ENCODE results near the gene RANBP3.
A peak's percentile ranks its signal among the peaks of the same experiment; 100 is the strongest.

RANBP3 gene

DNA sequence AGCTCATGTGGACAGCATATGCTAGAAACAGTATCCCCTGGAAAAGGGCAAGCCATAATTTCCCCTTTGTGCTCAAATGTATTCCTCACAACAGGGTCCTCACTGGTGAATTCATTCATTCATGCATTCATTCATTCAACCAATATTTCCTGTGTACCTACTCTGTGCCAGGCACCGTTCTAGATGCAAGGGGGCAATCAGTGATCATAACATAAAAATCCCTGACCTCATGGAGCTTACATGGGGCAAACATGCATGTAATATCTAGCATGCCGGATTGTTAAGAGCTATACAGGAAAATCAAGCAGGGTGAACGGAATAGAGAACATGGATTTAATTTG, 2.6 kb downstream of the RANBP3 start:
- H3K9ac ChIP-seq (ENCODE audit: low read length): peak overlapping the region; percentile 29; the same call in 1 of the 2 replicates
- H3K36me3 ChIP-seq (ENCODE audit: insufficient read depth, low read length): peaks cover 53% of the 10 kb centered on the region
- TF ChIP-seq, protein P1, sequence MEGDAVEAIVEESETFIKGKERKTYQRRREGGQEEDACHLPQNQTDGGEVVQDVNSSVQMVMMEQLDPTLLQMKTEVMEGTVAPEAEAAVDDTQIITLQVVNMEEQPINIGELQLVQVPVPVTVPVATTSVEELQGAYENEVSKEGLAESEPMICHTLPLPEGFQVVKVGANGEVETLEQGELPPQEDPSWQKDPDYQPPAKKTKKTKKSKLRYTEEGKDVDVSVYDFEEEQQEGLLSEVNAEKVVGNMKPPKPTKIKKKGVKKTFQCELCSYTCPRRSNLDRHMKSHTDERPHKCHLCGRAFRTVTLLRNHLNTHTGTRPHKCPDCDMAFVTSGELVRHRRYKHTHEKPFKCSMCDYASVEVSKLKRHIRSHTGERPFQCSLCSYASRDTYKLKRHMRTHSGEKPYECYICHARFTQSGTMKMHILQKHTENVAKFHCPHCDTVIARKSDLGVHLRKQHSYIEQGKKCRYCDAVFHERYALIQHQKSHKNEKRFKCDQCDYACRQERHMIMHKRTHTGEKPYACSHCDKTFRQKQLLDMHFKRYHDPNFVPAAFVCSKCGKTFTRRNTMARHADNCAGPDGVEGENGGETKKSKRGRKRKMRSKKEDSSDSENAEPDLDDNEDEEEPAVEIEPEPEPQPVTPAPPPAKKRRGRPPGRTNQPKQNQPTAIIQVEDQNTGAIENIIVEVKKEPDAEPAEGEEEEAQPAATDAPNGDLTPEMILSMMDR (IDR thresholded peaks at IDR 0.05; ENCODE audit: low read length): no peak
- no peak for TF ChIP-seq EZH2 (IDR thresholded peaks at IDR 0.05; ENCODE audit: borderline replicate concordance, low read length)
- H3K9me2 ChIP-seq (ENCODE audit: low read depth, low read length): no peaks in the 10 kb centered on the region
- peak overlapping the region; percentile 57 for H3K27ac ChIP-seq (ENCODE audit: low read depth, low read length, poor library complexity, severe bottlenecking)
- peak overlapping the region; percentile 75 for H3K4me3 ChIP-seq (ENCODE audit: low read depth, low read length, poor library complexity, severe bottlenecking)
- no peaks in the 10 kb centered on the region for H3F3A ChIP-seq (ENCODE audit: insufficient read depth, low read length)
- peaks cover 82% of the 10 kb centered on the region for H3K79me2 ChIP-seq (ENCODE audit: insufficient read depth, low read length)
- no peak overlapping the region for H2AFZ ChIP-seq (ENCODE audit: low read length)
- H3K4me1 ChIP-seq (ENCODE audit: insufficient read depth, low read length, severe bottlenecking): peaks cover 57% of the 10 kb centered on the region
- no peaks in the 10 kb centered on the region for H4K20me1 ChIP-seq (ENCODE audit: insufficient read depth, low read length)
- H3K9me3 ChIP-seq (ENCODE audit: low read length): no peaks in the 10 kb centered on the region
- no peaks in the 10 kb centered on the region for H3K27me3 ChIP-seq (ENCODE audit: insufficient read depth, low read length)
- H3K4me2 ChIP-seq (ENCODE audit: low read length): peak overlapping the region; percentile 100

DNA sequence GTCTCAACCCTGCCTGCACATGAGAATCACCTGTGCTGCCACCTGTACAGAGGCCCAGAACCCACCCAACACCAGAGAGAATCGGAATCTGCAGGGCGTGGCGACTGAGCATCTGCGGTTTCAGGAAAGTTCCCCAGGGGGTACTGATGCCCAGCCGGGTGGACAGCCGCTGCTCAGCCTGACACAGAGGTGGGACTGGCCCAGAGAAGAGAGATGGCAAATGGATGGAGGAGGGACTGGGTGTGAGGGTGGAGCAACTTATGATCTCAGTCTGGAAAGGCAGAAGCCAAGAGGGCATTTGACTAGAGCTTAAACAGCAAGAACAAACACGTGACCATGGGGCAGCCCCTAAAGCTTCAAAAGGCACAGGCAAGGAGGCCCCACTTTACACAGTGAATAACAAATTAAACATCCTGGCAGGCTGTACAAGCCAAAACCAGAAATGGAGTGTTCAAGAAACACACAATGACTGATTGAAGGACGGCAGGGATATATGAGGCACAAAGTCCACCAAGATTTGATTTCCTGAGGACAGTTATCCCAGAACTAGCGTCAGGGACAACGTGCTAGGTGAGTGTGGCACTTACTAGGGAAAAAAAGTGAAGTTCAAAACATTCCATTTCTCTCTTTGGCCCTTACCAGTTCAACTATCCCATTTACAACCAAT, 3.1 kb downstream of the RANBP3 start:
- H3K4me3 ChIP-seq (ENCODE audit: low read depth, low read length, poor library complexity, severe bottlenecking): peak overlapping the region; percentile 75
- H3K79me2 ChIP-seq (ENCODE audit: insufficient read depth, low read length): peaks cover 87% of the 10 kb centered on the region
- peak overlapping the region; percentile 57 for H3K27ac ChIP-seq (ENCODE audit: low read depth, low read length, poor library complexity, severe bottlenecking)
- H3K9me3 ChIP-seq (ENCODE audit: low read length): no peaks in the 10 kb centered on the region
- no peaks in the 10 kb centered on the region for H3F3A ChIP-seq (ENCODE audit: insufficient read depth, low read length)
- H2AFZ ChIP-seq (ENCODE audit: low read length): no peak overlapping the region
- no peaks in the 10 kb centered on the region for H4K20me1 ChIP-seq (ENCODE audit: insufficient read depth, low read length)
- no peaks in the 10 kb centered on the region for H3K27me3 ChIP-seq (ENCODE audit: insufficient read depth, low read length)
- peak overlapping the region; percentile 100 for H3K4me2 ChIP-seq (ENCODE audit: low read length)
- H3K36me3 ChIP-seq (ENCODE audit: insufficient read depth, low read length): peaks cover 48% of the 10 kb centered on the region
- H3K4me1 ChIP-seq (ENCODE audit: insufficient read depth, low read length, severe bottlenecking): peaks cover 52% of the 10 kb centered on the region
- no peaks in the 10 kb centered on the region for H3K9me2 ChIP-seq (ENCODE audit: low read depth, low read length)
- H3K9ac ChIP-seq (ENCODE audit: low read length): peak overlapping the region; percentile 29; the same call in 1 of the 2 replicates
- no peak for TF ChIP-seq EZH2 (IDR thresholded peaks at IDR 0.05; ENCODE audit: borderline replicate concordance, low read length)
- TF ChIP-seq, protein P1 (IDR thresholded peaks at IDR 0.05; ENCODE audit: low read length): no peak

DNA sequence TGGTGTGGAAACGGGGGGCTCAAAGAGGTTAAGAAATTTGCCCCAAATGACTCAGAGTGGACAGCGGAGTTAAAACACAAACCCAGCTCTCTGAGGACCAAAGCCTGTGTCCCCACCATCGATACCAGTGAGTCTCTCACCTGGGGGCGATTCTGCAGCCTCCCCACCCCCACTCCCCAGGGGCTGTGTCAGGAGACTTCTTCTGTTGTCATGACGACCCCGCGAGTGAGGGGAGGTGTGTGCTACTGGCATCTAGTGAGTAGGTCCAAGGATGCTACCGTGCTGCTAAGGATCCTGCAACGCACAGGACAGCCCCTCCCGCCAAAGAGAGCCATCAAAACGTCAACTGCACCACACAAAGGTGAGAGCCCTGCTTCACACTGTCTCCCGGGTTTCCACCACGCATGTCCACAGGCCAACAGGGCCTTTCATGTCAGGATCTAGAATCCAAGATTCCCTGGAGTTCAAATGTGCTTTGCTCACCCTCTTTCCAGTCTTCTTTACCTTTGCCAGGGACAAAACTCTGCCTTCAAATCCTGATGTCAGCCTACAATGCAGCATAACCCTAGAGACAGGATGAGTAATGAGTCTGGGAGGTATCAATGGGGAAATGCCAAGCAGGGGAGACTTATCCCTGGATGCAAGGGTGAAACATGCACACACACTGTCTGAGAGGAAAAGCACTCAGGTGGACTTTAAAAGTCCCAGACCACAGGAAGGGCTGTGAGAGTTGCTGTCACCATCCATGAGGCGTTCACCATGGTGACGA, 3.9 kb downstream of the RANBP3 start:
- peaks cover 47% of the 10 kb centered on the region for H3K4me1 ChIP-seq (ENCODE audit: insufficient read depth, low read length, severe bottlenecking)
- no peak overlapping the region for H2AFZ ChIP-seq (ENCODE audit: low read length)
- H3K27me3 ChIP-seq (ENCODE audit: insufficient read depth, low read length): no peaks in the 10 kb centered on the region
- H3K36me3 ChIP-seq (ENCODE audit: insufficient read depth, low read length): peaks cover 44% of the 10 kb centered on the region; the same call in 1 of the 2 replicates
- H3K4me3 ChIP-seq (ENCODE audit: low read depth, low read length, poor library complexity, severe bottlenecking): no peak overlapping the region
- H3F3A ChIP-seq (ENCODE audit: insufficient read depth, low read length): no peaks in the 10 kb centered on the region
- H4K20me1 ChIP-seq (ENCODE audit: insufficient read depth, low read length): no peaks in the 10 kb centered on the region
- no peak for TF ChIP-seq EZH2 (IDR thresholded peaks at IDR 0.05; ENCODE audit: borderline replicate concordance, low read length)
- TF ChIP-seq, protein P1 (IDR thresholded peaks at IDR 0.05; ENCODE audit: low read length): no peak
- H3K27ac ChIP-seq (ENCODE audit: low read depth, low read length, poor library complexity, severe bottlenecking): peak overlapping the region; percentile 57
- no peaks in the 10 kb centered on the region for H3K9me3 ChIP-seq (ENCODE audit: low read length)
- no peak overlapping the region; the same call in 1 of the 2 replicates for H3K9ac ChIP-seq (ENCODE audit: low read length)
- no peaks in the 10 kb centered on the region for H3K9me2 ChIP-seq (ENCODE audit: low read depth, low read length)
- H3K79me2 ChIP-seq (ENCODE audit: insufficient read depth, low read length): peaks cover 88% of the 10 kb centered on the region
- peak overlapping the region; percentile 100; the same call in 1 of the 2 replicates for H3K4me2 ChIP-seq (ENCODE audit: low read length)
